GM11168 (cell line): ENCODE measurements around the gene PI4KB.
"Not testable (repeated sequence)": the region's sequence is repeated elsewhere in the genome, so short reads cannot be mapped to it uniquely, and the experiment has no call there.

ENCODE experiments used
- in situ Hi-C: fragments of 300-500 bp; cut with MboI; formaldehyde crosslinking; loops from one replicate; pipeline ENCODE4 v1.12.0; 2022; ENCODE audit warnings: low sequenced_read_pairs; ENCODE audit not compliant: unreplicated experiment

The PI4KB gene

GRCh38 chr1:151327223-151327902 lies at the start of gene PI4KB:
TSS of gene PI4KB (minus strand) at chr1:151327416. CDS start at chr1:151316481, 10,935 bp downstream.
- in situ Hi-C loops, result no loop called here

- in situ Hi-C loops, result no loop called here
Observed at GRCh38 chr1:151373196-151373595, 46.0 kb upstream of the PI4KB start.

GRCh38 chr1:151372058-151372934 lies 45.1 kb upstream of the PI4KB start, which contains the start of gene SELENBP1:
TSS of gene SELENBP1 (minus strand) at chr1:151372705. CDS start at chr1:151372641, 64 bp downstream.
- in situ Hi-C loops, result no loop called here

GRCh38 chr1:151371370-151372057 lies 44.3 kb upstream of the PI4KB start:
- in situ Hi-C loops, result no loop called here

- in situ Hi-C loops, result no loop called here
Observed at GRCh38 chr1:151370211-151370911, 43.1 kb upstream of the PI4KB start.

GRCh38 chr1:151369621-151370048 lies 42.4 kb upstream of the PI4KB start:
- in situ Hi-C loops, result no loop called here

- in situ Hi-C loops, result no loop called here
Observed at GRCh38 chr1:151369302-151369610, 42.0 kb upstream of the PI4KB start.

GRCh38 chr1:151368393-151369301 lies 41.4 kb upstream of the PI4KB start:
- in situ Hi-C loops, result no loop called here

- in situ Hi-C loops, result no loop called here
Observed at GRCh38 chr1:151367658-151368392, 40.6 kb upstream of the PI4KB start.

GRCh38 chr1:151364996-151365395 lies 37.8 kb upstream of the PI4KB start:
- in situ Hi-C loops, result no loop called here

- in situ Hi-C loops, result no loop called here
Observed at GRCh38 chr1:151362308-151363155, 35.3 kb upstream of the PI4KB start.

GRCh38 chr1:151361883-151362282 lies 34.7 kb upstream of the PI4KB start:
- in situ Hi-C loops, result no loop called here

- in situ Hi-C loops, result no loop called here
Observed at GRCh38 chr1:151356696-151357095, 29.5 kb upstream of the PI4KB start.

- in situ Hi-C loops, result no loop called here
Observed at GRCh38 chr1:151352021-151352718, 25.0 kb upstream of the PI4KB start.

- in situ Hi-C loops, result not testable (repeated sequence)
Observed at GRCh38 chr1:151350323-151350722, 23.1 kb upstream of the PI4KB start.

GRCh38 chr1:151347523-151348246 lies 20.5 kb upstream of the PI4KB start:
- in situ Hi-C loops, result no loop called here
